Ovary (tissue), 9 donors: Measurements from ENCODE around the gene PPFIA4. TPM values are rescaled to one million over a fixed set of nuclear protein-coding genes. Genes with fewer than 3 reads are reported as not detected.
A peak's percentile ranks its signal among the peaks of the same experiment; 100 is the strongest.
"Not testable (repeated sequence)": the region's sequence is repeated elsewhere in the genome, so short reads cannot be mapped to it uniquely, and the experiment has no call there.

ENCODE experiments used
- DNase-seq, 5 donors: peaks; one replicate each; pipeline ENCODE4 v3.0.0-alpha.2; 2019 to 2020
- H3K27ac ChIP-seq, 2 donors: fragments of 200-600 bp; one replicate each; pipeline versions ENCODE4 v1.5.1 to v1.8.0; 2019 to 2022
- H3K27me3 ChIP-seq: fragments of 200-600 bp; one replicate; pipeline ENCODE4 v1.8.0; 2022
- H3K36me3 ChIP-seq: fragments of 200-600 bp; sonication (generic); one replicate; pipeline ENCODE4 v1.5.1; 2019
- H3K4me1 ChIP-seq: one replicate; pipeline ENCODE4 v1.8.1; 2013; ENCODE audit warnings: mild to moderate bottlenecking, moderate library complexity; ENCODE audit not compliant: insufficient read depth
- H3K4me3 ChIP-seq: fragments of 200-600 bp; sonication (generic); one replicate; pipeline ENCODE4 v1.5.1; 2017
- H3K9me3 ChIP-seq, 2 donors: fragments of 200-600 bp in 1 of 2; sonication (generic) in 1 of 2; one replicate each; pipeline versions ENCODE4 v1.5.1 to v1.8.1; 2013 to 2019; ENCODE audit warnings: mild to moderate bottlenecking in 1 of 2, moderate library complexity in 1 of 2
- EP300 ChIP-seq: sonication (generic); formaldehyde crosslinking; IDR thresholded peaks from one replicate; pipeline ENCODE4 v1.6.1; 2017; ENCODE audit warnings: antibody characterized with exemption
- POLR2A ChIP-seq: fragments of 450-650 bp; IDR thresholded peaks from one replicate; pipeline ENCODE4 v1.6.1; 2017; ENCODE audit warnings: antibody characterized with exemption, mild to moderate bottlenecking, moderate library complexity
- WGBS, 3 donors: extraction: QIAGEN DNeasy Blood & Tissue Kit in 1 of 3; methylation state at CpG; one replicate each; pipeline versions ENCODE4 v1.1.5 to v1.1.7; 2013 to 2017; 5-methylcytosine and 5-hydroxymethylcytosine counted together
- intact Hi-C, 4 donors: fragments of 100-400 bp; cut with DNase I; formaldehyde crosslinking; loops; one replicate each; pipeline versions ENCODE4 v1.11.0 to v1.15.1; 2022 to 2023
- polyA plus RNA-seq, 2 donors: library from polyadenylated mRNA; stranded (reverse); fragments of 200-250 nt in 1 of 2; fragments of 350-450 nt in 1 of 2; fragmentation: Illumina TruSeq in 1 of 2; extraction: RNeasy Lipid Tissue Mini Kit (QIAGEN cat#74804) in 1 of 2; gene quantifications; one replicate each; pipeline ENCODE4 v1.2.3, GENCODE V29; 2013 to 2014
- total RNA-seq, 7 donors: library from RNA; depleted of rRNA in 2 of 7; stranded (reverse); fragments of >200 nt in 2 of 7; fragmentation: NEBNext Ultra II Directional in 3 of 7; extraction: Animal tissue kit (Norgen Biotek cat#: 25700) in 3 of 7; gene quantifications; one replicate each; pipeline versions ENCODE4 v1.1.0 to v1.2.4, GENCODE V29; 2016 to 2023
- TF ChIP-seq, protein P1 (sequence below), 3 donors: fragments of 450-650 bp in 2 of 3; fragments of 200-600 bp in 1 of 3; IDR thresholded peaks; one replicate each; pipeline versions ENCODE4 v1.5.1 to v1.8.0; 2016 to 2022; ENCODE audit warnings: antibody characterized with exemption in 3 of 3, mild to moderate bottlenecking in 1 of 3
- donor health status: DM: no; HTN: no; CAD: no; lungs with moderate emphysema.
- donor health status: DM: no; HTN: no; CAD: no.
- donor health status: Bipolar disorder and iron deficiency.
- donor health status: DM: yes; HTN: yes; CAD: no.
- donor health status: DM: no; HTN: no; CAD: no.
- donor health status: DM: yes; HTN: yes; CAD: no.

The PPFIA4 gene
- total and polyA plus RNA-seq, 9 donors, result 0.35 to 2.6 (median 1.4) TPM

GRCh38 chr1:203001986-203002385 is 24.3 kb upstream of the PPFIA4 start:
- Histone ChIP-seq H3K9me3 (no peaks in the 10 kb centered on the region), H3K27me3 (no peaks in the 10 kb centered on the region), H3K4me1 (no peaks in the 10 kb centered on the region), H3K27ac (no peak overlapping the region), H3K4me3 (no peak overlapping the region), H3K36me3 (no peaks in the 10 kb centered on the region)
- DNase-seq, result no peak
- no peak for TF ChIP-seq EP300
- TF ChIP-seq POLR2A, result no peak
- TF ChIP-seq, protein P1, sequence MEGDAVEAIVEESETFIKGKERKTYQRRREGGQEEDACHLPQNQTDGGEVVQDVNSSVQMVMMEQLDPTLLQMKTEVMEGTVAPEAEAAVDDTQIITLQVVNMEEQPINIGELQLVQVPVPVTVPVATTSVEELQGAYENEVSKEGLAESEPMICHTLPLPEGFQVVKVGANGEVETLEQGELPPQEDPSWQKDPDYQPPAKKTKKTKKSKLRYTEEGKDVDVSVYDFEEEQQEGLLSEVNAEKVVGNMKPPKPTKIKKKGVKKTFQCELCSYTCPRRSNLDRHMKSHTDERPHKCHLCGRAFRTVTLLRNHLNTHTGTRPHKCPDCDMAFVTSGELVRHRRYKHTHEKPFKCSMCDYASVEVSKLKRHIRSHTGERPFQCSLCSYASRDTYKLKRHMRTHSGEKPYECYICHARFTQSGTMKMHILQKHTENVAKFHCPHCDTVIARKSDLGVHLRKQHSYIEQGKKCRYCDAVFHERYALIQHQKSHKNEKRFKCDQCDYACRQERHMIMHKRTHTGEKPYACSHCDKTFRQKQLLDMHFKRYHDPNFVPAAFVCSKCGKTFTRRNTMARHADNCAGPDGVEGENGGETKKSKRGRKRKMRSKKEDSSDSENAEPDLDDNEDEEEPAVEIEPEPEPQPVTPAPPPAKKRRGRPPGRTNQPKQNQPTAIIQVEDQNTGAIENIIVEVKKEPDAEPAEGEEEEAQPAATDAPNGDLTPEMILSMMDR (IDR thresholded peaks at IDR 0.05), result no peak
- 78 to 80% (median 79%) methylated on average over 9 of the region's 9 CpGs for WGBS, 3 donors
- intact Hi-C loops, result no loop called here

GRCh38 chr1:203002951-203003350 is 23.3 kb upstream of the PPFIA4 start:
- no peak overlapping the region for H3K4me3 ChIP-seq
- intact Hi-C loops, result no loop called here
- H3K36me3 ChIP-seq, result no peaks in the 10 kb centered on the region
- TF ChIP-seq EP300, result no peak
- TF ChIP-seq, protein P1 (IDR thresholded peaks at IDR 0.05), result no peak
- TF ChIP-seq POLR2A, result no peak
- no peaks in the 10 kb centered on the region for H3K4me1 ChIP-seq
- H3K27ac ChIP-seq, result no peak overlapping the region
- WGBS, 3 donors, result 60 to 73% (median 64%) methylated on average over 1 of the region's 1 CpG
- H3K27me3 ChIP-seq, result no peaks in the 10 kb centered on the region
- H3K9me3 ChIP-seq, result no peaks in the 10 kb centered on the region
- no peak for DNase-seq

DNA sequence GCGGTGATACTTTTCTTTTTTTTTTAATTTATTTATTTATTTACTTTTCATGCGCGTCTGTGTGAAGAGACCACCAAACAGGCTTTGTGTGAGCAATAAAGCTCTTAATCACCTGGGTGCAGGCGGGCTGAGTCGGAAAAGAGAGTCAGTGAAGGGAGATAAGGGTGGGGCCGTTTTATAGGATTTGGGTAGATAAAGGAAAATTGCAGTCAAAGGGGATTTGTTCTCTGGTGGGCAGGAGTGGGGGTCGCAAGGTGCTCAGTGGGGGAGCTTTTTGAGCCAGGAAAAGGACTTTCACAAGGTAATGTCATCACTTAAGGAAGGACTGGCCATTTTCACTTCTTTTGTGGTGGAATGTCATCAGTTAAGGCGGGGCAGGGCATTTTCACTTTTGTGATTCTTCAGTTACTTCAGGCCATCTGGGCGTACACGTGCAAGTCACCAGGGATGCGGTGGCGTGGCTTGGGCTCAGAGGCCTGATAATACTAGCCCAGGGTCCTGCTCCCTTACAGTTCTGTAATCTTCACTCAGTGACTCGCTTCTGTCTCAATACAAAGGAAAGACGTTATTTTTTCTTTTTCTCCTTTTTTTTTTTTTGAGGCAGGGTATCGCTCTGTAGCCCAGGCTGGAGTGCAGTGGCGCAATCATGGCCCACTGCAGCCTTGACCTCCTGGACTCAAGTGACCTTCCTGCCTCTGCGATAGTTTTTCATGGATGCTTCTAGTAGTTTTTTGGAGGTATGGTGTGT is 20.7 kb upstream of the PPFIA4 start:
- H3K4me1 ChIP-seq, H3K9me3 ChIP-seq, H3K36me3 ChIP-seq, intact Hi-C loops, H3K27me3 ChIP-seq, DNase-seq, H3K4me3 ChIP-seq, H3K27ac ChIP-seq: not testable (repeated sequence)
- 61 to 67% (median 66%) methylated on average over 17 of the region's 17 CpGs for WGBS, 3 donors

- Histone ChIP-seq H3K27me3 (no peaks in the 10 kb centered on the region), H3K9me3 (no peaks in the 10 kb centered on the region), H3K4me1 (peaks cover 4% of the 10 kb centered on the region), H3K27ac (peak within 1 kb of the TSS; percentile 61 to 87), H3K36me3 (no peaks in the 10 kb centered on the region), H3K4me3 (peak within 1 kb of the TSS; percentile 99)
- 0% methylated on average over 60 to 78 of the region's 78 CpGs for WGBS, 3 donors
- intact Hi-C loops, result no loop called here
- DNase-seq, result peak; percentile 96 to 97 (median 96)
- TF ChIP-seq POLR2A (peak; percentile 92), EP300 (peak; percentile 4)
- TF ChIP-seq, protein P1 (IDR thresholded peaks at IDR 0.05), result no peak
Measured at GRCh38 chr1:203006948-203007871, 19.1 kb upstream of the PPFIA4 start, which contains the start of gene TMEM183A. TSS of gene TMEM183A (plus strand) at chr1:203007374. CDS start at chr1:203007466, 92 bp downstream.
